ENCODE measurements around the gene ARIH1. TPM values are rescaled to one million over a fixed set of nuclear protein-coding genes. Genes with fewer than 3 reads are reported as not detected.

Gene ARIH1
- total and polyA plus RNA-seq, 10 of the 15 experiments (the other 5 are each of a cell fraction or from before 2014, with no cell fraction given): 14.7 to 99.5 (median 26.5) TPM

- TF ChIP-seq ZBTB40 (IDR thresholded peaks at IDR 0.05; ENCODE audit: borderline replicate concordance) (no peak; the same call in 1 of the 2 replicates), NKRF (conservative IDR thresholded peaks at IDR 0.05) (peak; percentile 72), USF2 (IDR thresholded peaks at IDR 0.05; ENCODE audit: borderline replicate concordance, low read depth, low read length) (no peak), PRDM15 (CRISPR knock-in tag; IDR thresholded peaks at IDR 0.05) (peak; percentile 91), KAT2A (conservative IDR thresholded peaks at IDR 0.05; ENCODE audit: control insufficient read depth, low read depth, low read length) (no peak)
Measured at GRCh38 chr15:72473614-72474465, at the start of gene ARIH1 (continued).

Data from GM12878 (cell line).